Choroid plexus epithelial cell (primary cell): ENCODE results near the gene ABCC4.

Experiments used
- DNase-seq: peaks from one replicate; pipeline ENCODE4 v3.0.0-alpha.2; 2010; ENCODE audit warnings: low read depth
- H3K4me3 ChIP-seq: 2 replicates; pipeline ENCODE4 v1.5.1; 2011; ENCODE audit warnings: low read depth, mild to moderate bottlenecking, control low read depth, low read length, moderate library complexity
- CTCF ChIP-seq: conservative IDR thresholded peaks from 2 replicates; pipeline ENCODE4 v1.5.1; 2011; ENCODE audit warnings: low read depth, mild to moderate bottlenecking, control low read depth, inconsistent platforms, low read length, moderate library complexity

Gene ABCC4

GRCh38 chr13:95133498-95133897 lies 167.8 kb downstream of the ABCC4 start:
- no peak for TF ChIP-seq CTCF

GRCh38 chr13:95129004-95129403 lies 172.2 kb downstream of the ABCC4 start:
- TF ChIP-seq CTCF = no peak
- no peak for DNase-seq

More at GRCh38 chr13:95133498-95133897, 167.8 kb downstream of the ABCC4 start:
- H3K4me3 ChIP-seq = no peak overlapping the region
- no peak for DNase-seq

GRCh38 chr13:95128045-95128643 lies 173.1 kb downstream of the ABCC4 start:
- DNase-seq = no peak
- H3K4me3 ChIP-seq = no peak overlapping the region
- no peak for TF ChIP-seq CTCF

More at GRCh38 chr13:95129004-95129403, 172.2 kb downstream of the ABCC4 start:
- no peak overlapping the region for H3K4me3 ChIP-seq

- TF ChIP-seq CTCF = no peak
- H3K4me3 ChIP-seq = no peak overlapping the region
- no peak for DNase-seq
Observed at GRCh38 chr13:95124959-95125358, 176.3 kb downstream of the ABCC4 start.

- H3K4me3 ChIP-seq = no peak overlapping the region
- no peak for TF ChIP-seq CTCF
- no peak for DNase-seq
Observed at GRCh38 chr13:95123726-95124125, 177.5 kb downstream of the ABCC4 start.

- no peak overlapping the region for H3K4me3 ChIP-seq
- TF ChIP-seq CTCF = no peak
Observed at GRCh38 chr13:95122063-95122462, 179.2 kb downstream of the ABCC4 start.

GRCh38 chr13:95121516-95121915 lies 179.7 kb downstream of the ABCC4 start:
- no peak for TF ChIP-seq CTCF
- DNase-seq = no peak

More at GRCh38 chr13:95122063-95122462, 179.2 kb downstream of the ABCC4 start:
- DNase-seq = no peak

More at GRCh38 chr13:95121516-95121915, 179.7 kb downstream of the ABCC4 start:
- H3K4me3 ChIP-seq = no peak overlapping the region
